GM12878 (cell line): Measurements from ENCODE around the gene ANXA9. TPM values are rescaled to one million over a fixed set of nuclear protein-coding genes. Genes with fewer than 3 reads are reported as not detected.

Experiments
- BCL11A ChIP-seq: IDR thresholded peaks from 2 replicates; pipeline ENCODE4 v1.6.1; 2011; ENCODE audit warnings: low read depth, low read length
- BHLHE40 ChIP-seq, 2 experiments: fragments of 450-650 bp in 1 of 2; IDR thresholded peaks; 2 replicates each; pipeline ENCODE4 v1.6.1; 2011 to 2017; ENCODE audit warnings: low read depth in 2 of 2, borderline replicate concordance in 1 of 2, improper control_type of control experiment in 1 of 2, low read length in 1 of 2, mild to moderate bottlenecking in 1 of 2
- BRCA1 ChIP-seq: IDR thresholded peaks from 2 replicates; pipeline ENCODE4 v1.6.1; 2011; ENCODE audit warnings: low read depth, low read length, improper control_type of control experiment
- DPF2 ChIP-seq: fragments of 450-650 bp; IDR thresholded peaks from 2 replicates; pipeline ENCODE4 v1.6.1; 2017; ENCODE audit warnings: mild to moderate bottlenecking
- EP300 ChIP-seq, 2 experiments: fragments of 150-350 bp in 1 of 2; IDR thresholded peaks; 2 replicates each; pipeline ENCODE4 v1.6.1; 2011 to 2012; ENCODE audit warnings: low read depth in 2 of 2, low read length in 2 of 2, borderline replicate concordance in 1 of 2, improper control_type of control experiment in 1 of 2, inconsistent platforms in 1 of 2; ENCODE audit not compliant: control insufficient read depth in 1 of 2
- KDM1A ChIP-seq: fragments of 200-600 bp; sonication (generic); IDR thresholded peaks from 2 replicates; pipeline ENCODE4 v1.6.1; 2016; ENCODE audit warnings: borderline replicate concordance
- MTA2 ChIP-seq: fragments of 450-650 bp; IDR thresholded peaks from 2 replicates; pipeline ENCODE4 v1.6.1; 2016; ENCODE audit warnings: low read depth, mild to moderate bottlenecking, moderate library complexity
- MXI1 ChIP-seq: fragments of 150-350 bp; IDR thresholded peaks from 2 replicates; pipeline ENCODE4 v1.6.1; 2011; ENCODE audit warnings: low read depth, mild to moderate bottlenecking, inconsistent platforms, low read length, improper control_type of control experiment
- NFYB ChIP-seq: IDR thresholded peaks from 2 replicates; pipeline ENCODE4 v1.6.1; 2011; ENCODE audit warnings: low read depth, mild to moderate bottlenecking, low read length, improper control_type of control experiment, moderate library complexity; ENCODE audit not compliant: insufficient read depth
- POLR2AphosphoS5 ChIP-seq: IDR thresholded peaks from 2 replicates; pipeline ENCODE4 v1.6.1; 2011; ENCODE audit warnings: mild to moderate bottlenecking, low read length, inconsistent platforms
- SRF ChIP-seq, 2 experiments: IDR thresholded peaks; 2 replicates each; pipeline ENCODE4 v1.6.1; 2011; ENCODE audit warnings: low read depth in 2 of 2, low read length in 2 of 2, mild to moderate bottlenecking in 1 of 2, moderate library complexity in 1 of 2
- SUPT20H ChIP-seq: IDR thresholded peaks from 2 replicates; pipeline ENCODE4 v1.6.1; 2011; ENCODE audit warnings: low read depth, mild to moderate bottlenecking, low read length, moderate library complexity, borderline replicate concordance; ENCODE audit not compliant: control insufficient read depth
- TBL1XR1 ChIP-seq: IDR thresholded peaks from 2 replicates; pipeline ENCODE4 v1.6.1; 2012; ENCODE audit warnings: low read depth, low read length, improper control_type of control experiment
- ZBTB33 ChIP-seq: fragments of 450-650 bp; IDR thresholded peaks from 2 replicates; pipeline ENCODE4 v1.6.1; 2017; ENCODE audit warnings: mild to moderate bottlenecking
- ZNF687 ChIP-seq: fragments of 450-650 bp; IDR thresholded peaks from 2 replicates; pipeline ENCODE4 v1.6.1; 2017; ENCODE audit warnings: mild to moderate bottlenecking, moderate library complexity
- polyA plus RNA-seq, 11 experiments: library from polyadenylated mRNA; depleted of rRNA in 4 of 11; unstranded in 6 of 11; stranded (reverse) in 5 of 11; fragments of >200 nt; fragmentation: Nextera tagmentation in 4 of 11; fragmentation: Illumina TruSeq in 1 of 11; extraction: Ambion mirVana in 4 of 11; extraction: Trizol in 1 of 11; gene quantifications; 1 replicate in 1 of 11; 2 replicates in 10 of 11; pipeline versions ENCODE4 v1.2.1 to v1.2.3, GENCODE V29; 2011 to 2016; ENCODE audit warnings: inconsistent platforms in 2 of 11, missing spikeins in 2 of 11, low read depth in 1 of 11
- total RNA-seq, 4 experiments: library from RNA; depleted of rRNA in 3 of 4; stranded (reverse); fragments of >200 nt in 3 of 4; fragmentation: Illumina TruSeq in 1 of 4; extraction: Trizol in 1 of 4; gene quantifications; 2 replicates each; pipeline versions ENCODE4 v1.2.1 to v1.2.3, GENCODE V29; 2013 to 2021
- TF ChIP-seq, protein P1 (sequence below): fragments of 150-350 bp; IDR thresholded peaks from 2 replicates; pipeline ENCODE4 v1.6.1; 2016; ENCODE audit warnings: low read depth, low read length
- TF ChIP-seq, protein P2 (sequence below): IDR thresholded peaks from 2 replicates; pipeline ENCODE4 v1.6.1; 2012; ENCODE audit warnings: low read depth, low read length, improper control_type of control experiment

The ANXA9 gene
- total and polyA plus RNA-seq, 10 of the 15 experiments (the other 5 are each of a cell fraction or from before 2014, with no cell fraction given): 0.04 to 0.43 (median 0.18) TPM; not detected in 4

DNA sequence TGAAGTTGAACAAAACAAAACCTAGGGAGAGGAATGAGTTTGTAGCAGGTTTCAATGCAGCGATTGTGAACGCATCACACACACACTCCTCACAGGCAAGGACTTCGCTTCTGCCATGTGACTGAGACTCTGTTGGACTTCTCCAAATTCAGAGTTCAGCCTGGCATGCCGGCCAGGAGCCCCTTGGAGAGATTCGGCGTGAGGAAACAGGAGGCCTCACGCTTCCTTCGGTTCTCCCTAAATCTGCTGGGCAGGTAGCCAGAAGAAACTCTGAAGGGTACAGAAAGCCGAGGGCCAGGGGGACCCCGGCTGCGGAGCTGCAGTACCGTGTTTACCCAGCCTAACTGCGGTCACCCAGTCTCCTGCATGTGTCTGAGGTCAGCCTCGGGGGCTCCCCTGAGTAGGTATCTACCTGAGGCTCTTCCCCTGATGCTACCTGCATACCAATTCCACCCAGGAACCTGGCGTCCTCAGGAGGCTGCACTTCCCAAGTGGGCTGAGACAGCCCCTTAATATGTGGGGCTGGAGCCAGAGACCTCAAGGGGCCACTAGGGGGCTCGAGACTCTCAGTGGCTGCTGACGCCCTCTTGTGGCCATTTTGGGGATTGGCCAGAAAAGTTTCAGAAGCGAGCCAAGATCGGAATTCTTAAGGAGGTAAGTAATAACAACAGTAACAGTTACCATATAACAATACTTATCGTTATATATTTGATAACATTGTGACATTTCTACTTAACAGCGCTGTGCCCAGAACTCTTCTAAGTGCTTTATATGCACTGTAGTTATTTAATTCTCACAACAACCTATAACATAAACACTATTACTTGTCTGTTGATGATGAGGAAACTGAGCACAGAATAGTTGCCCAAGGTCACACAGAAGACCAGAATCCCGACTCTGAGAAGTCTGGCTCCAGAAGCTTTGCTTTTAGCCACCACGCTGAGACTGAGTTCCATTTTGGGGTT is 2.7 kb upstream of the ANXA9 start (continued):
- TF ChIP-seq, protein P1, sequence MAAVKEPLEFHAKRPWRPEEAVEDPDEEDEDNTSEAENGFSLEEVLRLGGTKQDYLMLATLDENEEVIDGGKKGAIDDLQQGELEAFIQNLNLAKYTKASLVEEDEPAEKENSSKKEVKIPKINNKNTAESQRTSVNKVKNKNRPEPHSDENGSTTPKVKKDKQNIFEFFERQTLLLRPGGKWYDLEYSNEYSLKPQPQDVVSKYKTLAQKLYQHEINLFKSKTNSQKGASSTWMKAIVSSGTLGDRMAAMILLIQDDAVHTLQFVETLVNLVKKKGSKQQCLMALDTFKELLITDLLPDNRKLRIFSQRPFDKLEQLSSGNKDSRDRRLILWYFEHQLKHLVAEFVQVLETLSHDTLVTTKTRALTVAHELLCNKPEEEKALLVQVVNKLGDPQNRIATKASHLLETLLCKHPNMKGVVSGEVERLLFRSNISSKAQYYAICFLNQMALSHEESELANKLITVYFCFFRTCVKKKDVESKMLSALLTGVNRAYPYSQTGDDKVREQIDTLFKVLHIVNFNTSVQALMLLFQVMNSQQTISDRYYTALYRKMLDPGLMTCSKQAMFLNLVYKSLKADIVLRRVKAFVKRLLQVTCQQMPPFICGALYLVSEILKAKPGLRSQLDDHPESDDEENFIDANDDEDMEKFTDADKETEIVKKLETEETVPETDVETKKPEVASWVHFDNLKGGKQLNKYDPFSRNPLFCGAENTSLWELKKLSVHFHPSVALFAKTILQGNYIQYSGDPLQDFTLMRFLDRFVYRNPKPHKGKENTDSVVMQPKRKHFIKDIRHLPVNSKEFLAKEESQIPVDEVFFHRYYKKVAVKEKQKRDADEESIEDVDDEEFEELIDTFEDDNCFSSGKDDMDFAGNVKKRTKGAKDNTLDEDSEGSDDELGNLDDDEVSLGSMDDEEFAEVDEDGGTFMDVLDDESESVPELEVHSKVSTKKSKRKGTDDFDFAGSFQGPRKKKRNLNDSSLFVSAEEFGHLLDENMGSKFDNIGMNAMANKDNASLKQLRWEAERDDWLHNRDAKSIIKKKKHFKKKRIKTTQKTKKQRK: no peak
- TF ChIP-seq BHLHE40 (IDR thresholded peaks at IDR 0.05; ENCODE audit: borderline replicate concordance in 1 of 2, low read depth in 2 of 2, low read length in 1 of 2): peak; percentile 12 to 40; a peak in 2 of 4 replicates
- TF ChIP-seq TBL1XR1: no peak
- TF ChIP-seq BRCA1: no peak
- 0 out of 2 replicates have a peak, but pooled peaks have one; percentile 55 for TF ChIP-seq ZBTB33
- no peak for TF ChIP-seq KDM1A
- no peak; the same call in 1 of the 2 replicates for TF ChIP-seq MXI1
- TF ChIP-seq, protein P2, sequence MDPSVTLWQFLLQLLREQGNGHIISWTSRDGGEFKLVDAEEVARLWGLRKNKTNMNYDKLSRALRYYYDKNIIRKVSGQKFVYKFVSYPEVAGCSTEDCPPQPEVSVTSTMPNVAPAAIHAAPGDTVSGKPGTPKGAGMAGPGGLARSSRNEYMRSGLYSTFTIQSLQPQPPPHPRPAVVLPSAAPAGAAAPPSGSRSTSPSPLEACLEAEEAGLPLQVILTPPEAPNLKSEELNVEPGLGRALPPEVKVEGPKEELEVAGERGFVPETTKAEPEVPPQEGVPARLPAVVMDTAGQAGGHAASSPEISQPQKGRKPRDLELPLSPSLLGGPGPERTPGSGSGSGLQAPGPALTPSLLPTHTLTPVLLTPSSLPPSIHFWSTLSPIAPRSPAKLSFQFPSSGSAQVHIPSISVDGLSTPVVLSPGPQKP: no peak
- no peak for TF ChIP-seq EP300 (IDR thresholded peaks at IDR 0.05; ENCODE audit: borderline replicate concordance in 1 of 2, control insufficient read depth in 1 of 2, low read depth in 2 of 2, low read length in 2 of 2)
- TF ChIP-seq SUPT20H: no peak
- TF ChIP-seq POLR2AphosphoS5: no peak
- TF ChIP-seq SRF (IDR thresholded peaks at IDR 0.05; ENCODE audit: low read depth in 2 of 2, low read length in 2 of 2): no peak
- TF ChIP-seq ZNF687: no peak
- TF ChIP-seq DPF2: no peak
- TF ChIP-seq MTA2: no peak
- no peak for TF ChIP-seq BCL11A
- TF ChIP-seq NFYB: no peak
